OCI-LY7 (cell line): Measurements from ENCODE around the gene C17orf50. TPM values are rescaled to one million over a fixed set of nuclear protein-coding genes. Genes with fewer than 3 reads are reported as not detected.

Experiments used
- BruUV-seq: library from RNA; stranded (reverse); fragments of 400-500 nt; replicated peaks from 2 replicates; lab custom pipeline; 2021; lab: Mats Ljungman, UMichigan
- CTCF ChIA-PET: fragments of 300-600 bp; sonication (Branson Sonifier 250); formaldehyde crosslinking; loops from one replicate; lab custom pipeline; 2022; ENCODE audit warnings: antibody characterized with exemption; ENCODE audit not compliant: unreplicated experiment; lab: Charles Lee
- POLR2A ChIA-PET: fragments of 300-600 bp; sonication (Branson Sonifier 250); formaldehyde crosslinking; loops from one replicate; lab custom pipeline; 2022; ENCODE audit warnings: antibody characterized with exemption; lab: Charles Lee
- DNase-seq: peaks from one replicate; pipeline ENCODE4 v3.0.0-alpha.2; 2015; ENCODE audit warnings: low spot score
- H2AFZ ChIP-seq: fragments of 200-600 bp; sonication (generic), shearing (Covaris generic); 2 replicates; pipeline ENCODE4 v1.6.1; 2014; ENCODE audit warnings: mild to moderate bottlenecking, antibody characterized with exemption, low read length, moderate library complexity
- H3K27ac ChIP-seq: fragments of 200-600 bp; sonication (generic); 2 replicates; pipeline ENCODE4 v1.5.1; 2014; ENCODE audit warnings: mixed run types, low read depth, mild to moderate bottlenecking, moderate library complexity, low read length, inconsistent platforms; ENCODE audit not compliant: poor library complexity, severe bottlenecking
- H3K36me3 ChIP-seq: fragments of 200-600 bp; sonication (generic); 2 replicates; pipeline ENCODE4 v1.6.1; 2014; ENCODE audit warnings: mild to moderate bottlenecking, antibody characterized with exemption, low read length, moderate library complexity, mixed read lengths; ENCODE audit not compliant: insufficient read depth
- H3K4me1 ChIP-seq: fragments of 200-600 bp; sonication (generic); 2 replicates; pipeline ENCODE4 v1.5.1; 2014; ENCODE audit warnings: mild to moderate bottlenecking, low read length; ENCODE audit not compliant: insufficient read depth, poor library complexity, severe bottlenecking
- H3K4me2 ChIP-seq: fragments of 200-600 bp; sonication (generic); 2 replicates; pipeline ENCODE4 v1.6.1; 2014; ENCODE audit warnings: mild to moderate bottlenecking, low read length
- H3K4me3 ChIP-seq: fragments of 200-600 bp; sonication (generic); 2 replicates; pipeline ENCODE4 v1.5.1; 2014; ENCODE audit warnings: mild to moderate bottlenecking, low read depth, low read length; ENCODE audit not compliant: poor library complexity, severe bottlenecking
- H3K79me2 ChIP-seq: fragments of 200-600 bp; sonication (generic); 2 replicates; pipeline ENCODE4 v1.6.1; 2016; ENCODE audit warnings: low read depth, mild to moderate bottlenecking, low read length, moderate library complexity, mixed read lengths; ENCODE audit not compliant: insufficient read depth
- H3K9me2 ChIP-seq: fragments of 200-600 bp; sonication (generic); 2 replicates; pipeline ENCODE4 v1.6.1; 2016; ENCODE audit warnings: mild to moderate bottlenecking, low read length, mixed read lengths; ENCODE audit not compliant: insufficient read depth
- H3K9me3 ChIP-seq: fragments of 200-600 bp; sonication (generic); 2 replicates; pipeline ENCODE4 v1.6.1; 2014; ENCODE audit warnings: mild to moderate bottlenecking, mixed run types, low read length, mixed read lengths
- H4K20me1 ChIP-seq: fragments of 200-600 bp; sonication (generic); 2 replicates; pipeline ENCODE4 v1.6.1; 2014; ENCODE audit warnings: mild to moderate bottlenecking, antibody characterized with exemption, low read length, moderate library complexity, mixed read lengths; ENCODE audit not compliant: insufficient read depth
- EZH2phosphoT487 ChIP-seq: fragments of 200-600 bp; sonication (generic); IDR thresholded peaks from 2 replicates; pipeline ENCODE4 v1.6.1; 2018; ENCODE audit warnings: low read depth, borderline replicate concordance, mild to moderate bottlenecking, mixed run types, antibody characterized with exemption, low read length, moderate library complexity, mixed read lengths
- intact Hi-C: fragments of 100-400 bp; cut with micrococcal nuclease; formaldehyde crosslinking; loops from one replicate; pipeline ENCODE4 v1.10.0; 2022; ENCODE audit not compliant: unreplicated experiment
- total RNA-seq, 2 experiments: library from RNA; depleted of rRNA in 1 of 2; stranded (reverse); fragments of >200 nt in 1 of 2; shearing (Covaris generic) in 1 of 2; gene quantifications; 2 replicates each; pipeline ENCODE4 v1.2.3, GENCODE V29; 2014 to 2022
- TF ChIP-seq, protein P1 (sequence below): fragments of 200-600 bp; sonication (generic); conservative IDR thresholded peaks from 2 replicates; pipeline ENCODE4 v1.5.1; 2014; ENCODE audit warnings: mild to moderate bottlenecking, antibody characterized with exemption, low read length, moderate library complexity, mixed read lengths

The C17orf50 gene
- total RNA-seq, 2 experiments from 2014 or later: not detected

DNA sequence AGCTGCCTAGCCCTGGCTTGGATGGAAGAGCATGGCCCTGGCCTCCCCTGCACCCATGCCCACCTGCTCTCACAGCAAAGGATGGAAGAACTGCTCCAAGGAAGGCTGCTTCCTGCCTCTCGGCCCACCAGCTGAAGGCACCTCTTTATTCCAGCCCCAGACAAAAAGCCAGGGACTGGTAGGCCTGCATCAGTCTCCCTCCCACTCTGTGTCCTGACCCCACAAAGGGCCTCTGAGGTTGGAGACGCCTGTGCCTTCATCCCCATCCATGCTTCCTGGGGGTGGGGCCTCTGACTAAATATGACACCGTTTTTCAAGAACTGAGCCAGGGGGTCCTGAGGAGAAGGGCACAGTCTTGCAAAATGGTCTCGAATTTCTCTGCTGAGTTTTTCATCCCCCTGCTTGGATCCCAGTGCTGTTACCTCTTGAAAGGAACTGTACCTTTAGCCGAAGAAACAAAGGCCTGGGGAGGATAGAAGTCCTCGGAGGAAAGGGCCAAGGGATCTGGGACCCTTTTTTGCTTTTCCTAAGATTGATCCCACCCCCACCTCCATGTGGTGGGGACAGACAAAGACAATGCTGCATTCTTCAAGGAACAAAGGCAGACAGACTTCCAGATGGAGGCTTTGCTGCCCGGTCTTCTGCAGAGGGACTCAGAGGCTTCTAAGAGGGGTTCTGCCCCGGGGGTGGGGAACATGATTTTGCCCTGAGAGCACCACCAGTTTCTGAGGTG lies 5.2 kb downstream of the C17orf50 start:
- H3K9me3 ChIP-seq: no peaks in the 10 kb centered on the region
- intact Hi-C loops: no loop called here
- H3K9me2 ChIP-seq: no peaks in the 10 kb centered on the region
- TF ChIP-seq, protein P1, sequence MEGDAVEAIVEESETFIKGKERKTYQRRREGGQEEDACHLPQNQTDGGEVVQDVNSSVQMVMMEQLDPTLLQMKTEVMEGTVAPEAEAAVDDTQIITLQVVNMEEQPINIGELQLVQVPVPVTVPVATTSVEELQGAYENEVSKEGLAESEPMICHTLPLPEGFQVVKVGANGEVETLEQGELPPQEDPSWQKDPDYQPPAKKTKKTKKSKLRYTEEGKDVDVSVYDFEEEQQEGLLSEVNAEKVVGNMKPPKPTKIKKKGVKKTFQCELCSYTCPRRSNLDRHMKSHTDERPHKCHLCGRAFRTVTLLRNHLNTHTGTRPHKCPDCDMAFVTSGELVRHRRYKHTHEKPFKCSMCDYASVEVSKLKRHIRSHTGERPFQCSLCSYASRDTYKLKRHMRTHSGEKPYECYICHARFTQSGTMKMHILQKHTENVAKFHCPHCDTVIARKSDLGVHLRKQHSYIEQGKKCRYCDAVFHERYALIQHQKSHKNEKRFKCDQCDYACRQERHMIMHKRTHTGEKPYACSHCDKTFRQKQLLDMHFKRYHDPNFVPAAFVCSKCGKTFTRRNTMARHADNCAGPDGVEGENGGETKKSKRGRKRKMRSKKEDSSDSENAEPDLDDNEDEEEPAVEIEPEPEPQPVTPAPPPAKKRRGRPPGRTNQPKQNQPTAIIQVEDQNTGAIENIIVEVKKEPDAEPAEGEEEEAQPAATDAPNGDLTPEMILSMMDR: no peak
- TF ChIP-seq EZH2phosphoT487: no peak
- ChIA-PET CTCF (interaction anchor here (1.0 kb wide), 1 partner anchor 43 kb away, joined by 4 read pairs; the partner anchor contains the start of gene TAF15), POLR2A (no interaction called here)
- no peaks in the 10 kb centered on the region for H4K20me1 ChIP-seq
- H2AFZ ChIP-seq: no peak overlapping the region
- H3K4me1 ChIP-seq: peaks cover 9% of the 10 kb centered on the region
- BruUV-seq: no TSS peak
- DNase-seq: no peak
- no peak overlapping the region for H3K4me3 ChIP-seq
- no peaks in the 10 kb centered on the region for H3K79me2 ChIP-seq
- H3K27ac ChIP-seq: no peak overlapping the region
- H3K36me3 ChIP-seq: no peaks in the 10 kb centered on the region
- no peak overlapping the region for H3K4me2 ChIP-seq

DNA sequence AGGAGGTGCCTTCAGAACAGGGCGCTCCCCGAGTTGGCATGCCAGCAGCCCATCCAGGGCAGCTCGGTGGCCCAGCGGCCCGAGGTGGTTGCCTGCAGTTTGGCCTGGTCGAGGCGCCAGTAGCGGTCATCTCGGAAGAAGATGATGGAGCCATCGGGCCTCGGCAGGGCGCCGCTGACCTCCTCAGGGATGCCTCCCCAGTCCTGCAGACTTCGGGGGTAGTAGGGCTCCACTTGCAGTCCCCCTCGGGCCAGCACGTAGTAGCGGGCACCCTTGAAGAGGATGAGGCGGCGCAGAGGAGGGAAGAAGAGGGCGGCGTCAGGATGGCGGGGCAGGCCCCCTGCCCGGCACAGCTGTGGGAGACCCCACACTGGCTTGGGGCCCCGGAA lies 5.8 kb downstream of the C17orf50 start:
- Histone ChIP-seq H3K4me3 (no peak overlapping the region), H3K9me2 (no peaks in the 10 kb centered on the region), H2AFZ (no peak overlapping the region), H3K79me2 (no peaks in the 10 kb centered on the region), H3K4me2 (no peak overlapping the region), H4K20me1 (no peaks in the 10 kb centered on the region), H3K36me3 (no peaks in the 10 kb centered on the region), H3K4me1 (peaks cover 9% of the 10 kb centered on the region), H3K27ac (no peak overlapping the region), H3K9me3 (no peaks in the 10 kb centered on the region)
- POLR2A ChIA-PET: no interaction called here
- CTCF ChIA-PET: no interaction called here
- no peak for DNase-seq
- no TSS peak for BruUV-seq
- TF ChIP-seq EZH2phosphoT487: no peak
- TF ChIP-seq, protein P1: no peak
- intact Hi-C loops: no loop called here

DNA sequence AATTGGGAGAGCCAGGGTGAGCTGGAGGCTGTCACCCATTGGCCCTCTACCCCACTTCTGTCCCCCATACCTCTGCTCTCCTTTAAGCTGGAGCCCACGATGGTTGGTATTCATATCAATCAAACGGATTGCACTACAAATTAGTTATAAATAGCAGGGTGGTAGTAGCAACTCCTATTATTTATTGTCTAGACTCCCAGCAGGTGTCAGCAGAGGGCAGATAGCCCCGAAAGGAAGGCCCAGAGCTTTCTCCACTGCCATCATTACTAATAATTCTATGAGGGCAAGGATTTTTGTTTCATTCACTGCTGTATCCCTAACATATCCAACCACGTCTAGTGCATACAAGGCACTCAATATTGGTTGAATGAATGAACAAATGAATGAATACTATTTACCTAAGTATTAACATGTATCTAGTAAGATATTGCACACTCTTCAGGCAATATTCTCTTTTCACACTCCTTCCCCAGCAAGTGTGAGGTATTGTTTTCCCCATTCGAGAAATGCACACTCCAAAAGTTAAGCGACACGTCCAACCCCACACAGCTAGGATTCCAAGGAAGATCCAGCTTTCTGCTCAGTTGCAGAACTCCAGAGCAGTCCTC lies 6.3 kb downstream of the C17orf50 start:
- CTCF ChIA-PET: no interaction called here
- BruUV-seq: no TSS peak
- Histone ChIP-seq H3K4me1 (peaks cover 9% of the 10 kb centered on the region), H4K20me1 (no peaks in the 10 kb centered on the region), H3K27ac (no peak overlapping the region), H3K79me2 (no peaks in the 10 kb centered on the region), H3K9me3 (no peaks in the 10 kb centered on the region), H3K9me2 (no peaks in the 10 kb centered on the region), H3K36me3 (no peaks in the 10 kb centered on the region), H3K4me3 (no peak overlapping the region), H2AFZ (no peak overlapping the region), H3K4me2 (no peak overlapping the region)
- POLR2A ChIA-PET: no interaction called here
- TF ChIP-seq EZH2phosphoT487: no peak
- TF ChIP-seq, protein P1: peak; percentile 75
- peak; percentile 46 for DNase-seq
- intact Hi-C loops: no loop called here
